Measurements from ENCODE around the gene PSAPL1.
"Not testable (repeated sequence)": the region's sequence is repeated elsewhere in the genome, so short reads cannot be mapped to it uniquely, and the experiment has no call there.

- not testable (repeated sequence) for TF ChIP-seq CTCF, POLR2AphosphoS5 (IDR thresholded peaks at IDR 0.05)
These were observed 18.1 kb upstream of the PSAPL1 start for GRCh38 chr4:7452802-7453201.
